Measurements from ENCODE around the gene TMEM143.

The TMEM143 gene

DNA sequence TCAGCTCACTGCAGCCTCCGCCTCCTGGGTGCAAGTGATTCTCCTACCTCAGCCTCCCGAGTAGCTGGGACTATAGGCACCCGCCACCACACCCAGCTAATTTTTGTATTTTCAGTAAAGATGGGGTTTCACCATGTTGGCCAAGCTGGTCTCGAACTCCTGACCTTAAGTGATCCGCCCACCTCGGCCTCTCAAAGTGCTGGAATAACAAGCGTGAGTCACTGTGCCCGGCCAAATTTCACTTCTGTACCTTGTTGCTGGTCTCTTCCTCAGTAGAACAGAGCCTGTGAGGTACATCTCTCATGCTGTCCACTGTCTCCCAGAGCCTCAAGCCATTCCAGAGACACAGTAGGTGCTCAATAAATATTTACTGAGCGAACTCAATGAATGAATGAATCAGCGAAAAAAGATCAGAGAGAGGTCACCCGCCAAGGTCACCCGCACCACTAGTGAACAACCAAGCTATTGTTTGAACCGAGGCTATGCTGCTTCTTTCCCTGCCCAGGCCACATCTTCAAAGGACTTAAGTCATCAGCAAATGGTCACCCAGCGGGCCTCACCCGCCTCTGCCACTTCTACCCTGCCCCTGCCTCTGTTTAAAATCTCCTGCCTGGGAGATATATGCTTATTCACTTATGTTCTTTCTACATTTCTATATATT lies 9.3 kb downstream of the TMEM143 start:
- no peak for DNase-seq

DNA sequence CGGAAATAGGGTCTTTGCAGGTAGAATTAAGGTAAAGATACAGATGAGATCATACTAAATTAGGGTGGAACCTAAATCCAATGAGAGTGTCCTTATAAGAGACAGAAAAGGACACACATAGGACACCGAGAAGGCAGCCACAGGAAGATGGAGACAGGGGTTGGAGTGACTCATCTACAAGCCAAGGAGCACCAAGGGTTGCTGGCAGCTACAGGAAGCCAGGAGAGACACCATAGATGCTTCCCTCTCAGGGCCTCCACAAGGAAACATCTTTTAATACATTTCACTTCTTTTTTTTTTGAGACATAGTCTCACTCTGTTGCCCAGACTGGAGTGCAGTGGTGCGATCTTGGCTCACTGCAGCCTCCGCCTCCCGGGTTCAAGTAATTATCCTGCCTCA lies 10.1 kb downstream of the TMEM143 start:
- no peak for DNase-seq

DNA sequence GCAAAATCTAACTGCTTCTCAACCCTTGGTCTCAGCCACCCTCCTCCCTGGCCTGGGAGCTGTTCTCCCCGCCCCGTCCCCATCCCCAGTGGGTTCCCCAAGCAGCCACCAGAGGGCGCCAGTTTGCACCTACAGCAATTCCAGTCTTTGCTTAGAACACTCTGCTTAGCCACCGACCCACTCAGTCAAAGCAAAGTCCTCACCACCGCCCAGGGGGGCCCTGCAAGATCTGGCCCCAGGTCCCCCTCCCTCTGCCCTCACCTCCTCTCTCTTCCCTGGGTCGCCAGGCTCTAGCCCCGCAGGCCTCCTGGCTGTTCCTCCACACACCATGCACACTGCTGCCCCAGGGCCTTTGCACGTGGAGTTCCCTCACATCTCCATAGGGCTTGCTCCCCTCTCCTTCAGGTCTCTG lies 12.4 kb downstream of the TMEM143 start:
- peak; percentile 86 for DNase-seq

DNA sequence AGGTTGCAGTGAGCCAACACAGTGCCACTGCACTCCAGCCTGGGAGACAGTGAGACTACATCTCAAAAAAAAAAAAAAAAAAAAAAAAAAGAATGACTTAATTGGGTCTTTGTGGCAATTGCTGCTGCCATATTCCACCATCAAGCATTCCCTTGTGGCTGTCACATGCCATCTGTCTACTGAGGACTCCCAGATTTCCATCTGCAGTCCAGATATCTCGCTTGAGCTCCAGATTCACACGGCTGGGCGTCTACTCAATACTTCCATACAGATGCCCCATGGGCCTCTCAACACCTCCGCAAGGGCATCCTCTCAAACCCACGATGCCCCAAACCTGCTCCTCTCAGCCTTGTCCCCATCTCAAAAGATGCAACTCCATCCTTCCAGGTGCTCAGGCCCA lies 12.9 kb downstream of the TMEM143 start:
- DNase-seq, result no peak

DNA sequence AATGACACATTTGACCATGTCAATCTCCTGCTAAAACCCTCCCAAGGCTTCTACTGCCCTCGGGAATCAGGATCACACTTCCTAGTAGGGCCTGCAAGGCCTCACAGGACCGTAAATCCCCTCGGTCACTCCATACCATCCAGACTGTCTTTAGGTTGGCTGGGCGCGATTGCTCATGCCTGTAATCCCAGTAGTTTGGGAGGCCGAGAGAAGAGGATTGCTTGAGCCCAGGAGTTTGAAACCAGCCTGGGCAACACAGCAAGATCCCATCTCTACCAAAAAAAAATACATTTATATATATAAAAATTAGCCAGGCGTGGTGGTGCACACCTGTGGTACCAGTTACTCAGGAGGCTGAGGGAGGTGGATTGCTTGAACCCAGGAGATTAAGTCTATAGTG lies 15.0 kb downstream of the TMEM143 start:
- no peak for DNase-seq

DNA sequence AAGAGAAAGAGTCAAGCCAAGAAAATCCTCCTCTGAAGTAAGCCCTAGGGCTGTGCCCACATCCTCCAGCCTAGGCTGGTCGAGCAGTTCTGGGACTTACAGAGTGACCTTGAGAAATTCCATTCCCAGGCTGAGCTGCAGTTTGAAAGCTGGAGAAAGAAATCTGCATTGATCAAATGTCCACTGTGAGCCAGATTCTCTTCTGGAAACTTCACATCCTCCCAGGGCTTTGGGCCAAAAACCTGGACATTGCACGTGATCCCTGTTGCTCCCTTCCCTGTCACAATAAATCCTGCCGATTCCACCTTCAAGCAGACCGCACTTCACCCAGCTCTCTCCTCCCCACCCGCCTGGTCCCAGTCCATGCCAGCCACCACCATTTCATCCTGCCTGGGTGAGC lies 15.7 kb downstream of the TMEM143 start:
- DNase-seq, result no peak

DNA sequence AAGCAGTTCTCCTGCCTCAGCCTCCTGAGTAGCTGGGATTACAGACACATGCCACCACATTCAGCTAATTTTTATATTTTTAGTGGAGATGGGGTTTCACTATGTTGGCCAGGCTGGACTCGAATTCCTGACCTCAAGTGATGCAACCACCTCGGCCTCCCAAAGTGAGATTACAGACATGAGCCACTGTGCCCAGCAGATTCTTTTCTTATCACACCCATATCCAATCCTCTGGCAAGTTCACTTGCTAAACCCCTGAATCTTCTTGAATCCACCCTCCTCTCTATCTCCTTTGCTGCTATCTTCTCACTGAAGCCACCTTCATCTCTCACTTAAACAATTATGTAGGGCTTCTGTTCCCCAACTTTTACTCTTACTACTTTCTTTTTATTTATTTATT lies 17.5 kb downstream of the TMEM143 start:
- no peak for DNase-seq

DNA sequence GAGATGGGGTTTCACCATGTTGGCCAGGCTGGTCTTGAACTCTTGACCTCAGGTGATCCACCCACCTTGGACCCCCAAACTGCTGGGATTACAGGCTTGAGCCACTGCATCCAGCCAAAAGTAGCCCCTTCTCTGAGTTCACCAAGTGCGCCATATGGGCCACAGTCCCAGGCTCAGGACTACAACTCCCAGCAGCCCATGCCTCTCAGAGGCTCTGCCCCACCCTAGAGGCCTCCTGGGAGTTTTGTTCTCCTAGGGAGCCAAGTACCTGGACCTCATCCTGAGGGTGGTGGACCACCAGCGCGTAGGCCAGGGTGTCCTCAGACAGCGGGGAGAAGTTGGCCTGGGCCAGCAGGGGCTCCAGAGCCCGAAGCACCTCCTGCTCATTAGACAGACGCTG lies 18.8 kb downstream of the TMEM143 start:
- DNase-seq, result no peak

DNA sequence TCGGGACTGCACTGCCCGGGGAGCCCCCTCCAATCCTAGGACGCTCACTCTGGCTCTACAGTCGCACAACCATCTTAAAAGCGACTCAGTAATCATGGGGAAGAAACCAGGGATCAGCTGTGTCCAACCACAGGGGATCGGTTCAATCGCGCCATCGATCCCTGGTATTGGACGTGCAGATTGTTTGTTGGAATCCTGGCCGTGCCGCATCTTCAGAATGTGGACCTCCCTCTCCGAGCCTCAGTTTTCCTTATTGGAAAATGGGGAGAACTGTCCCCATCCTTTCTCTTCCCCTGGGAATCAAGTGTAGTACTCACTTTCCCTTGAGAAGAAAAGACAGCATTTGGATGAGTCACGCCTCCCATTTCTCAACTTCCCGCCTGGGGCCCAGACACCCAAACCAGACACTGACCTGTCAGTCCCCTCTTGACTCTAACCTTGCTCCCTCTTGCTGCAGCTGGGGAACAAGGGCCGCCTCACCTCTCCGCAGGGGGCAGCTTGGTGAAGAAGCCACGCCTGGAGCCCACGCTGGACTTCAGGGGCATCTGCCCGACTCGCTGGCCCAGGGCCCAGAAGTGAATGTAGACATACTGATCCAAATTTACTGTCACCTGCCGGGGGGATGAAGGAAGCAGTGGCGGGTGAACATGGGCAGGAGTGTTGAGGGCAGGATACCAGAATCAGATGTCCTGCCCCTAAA lies 20.7 kb downstream of the TMEM143 start:
- DNase-seq, result no peak

DNA sequence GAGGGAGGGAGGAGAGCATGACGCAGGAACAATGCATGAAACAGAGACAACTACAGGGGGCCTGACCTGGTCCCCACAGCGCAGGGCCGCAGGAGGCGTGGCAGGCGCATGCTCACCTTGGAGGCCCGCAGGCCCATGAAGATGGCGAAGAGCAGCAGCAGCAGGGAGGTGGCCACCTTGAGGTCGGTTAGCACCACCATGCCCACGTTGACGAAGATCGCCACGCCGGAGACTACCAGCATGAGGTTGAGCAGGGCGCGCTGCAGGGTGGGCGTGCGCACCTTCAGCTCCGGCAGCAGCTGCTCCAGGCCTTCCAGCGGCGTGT lies 21.4 kb downstream of the TMEM143 start:
- DNase-seq, result no peak

DNA sequence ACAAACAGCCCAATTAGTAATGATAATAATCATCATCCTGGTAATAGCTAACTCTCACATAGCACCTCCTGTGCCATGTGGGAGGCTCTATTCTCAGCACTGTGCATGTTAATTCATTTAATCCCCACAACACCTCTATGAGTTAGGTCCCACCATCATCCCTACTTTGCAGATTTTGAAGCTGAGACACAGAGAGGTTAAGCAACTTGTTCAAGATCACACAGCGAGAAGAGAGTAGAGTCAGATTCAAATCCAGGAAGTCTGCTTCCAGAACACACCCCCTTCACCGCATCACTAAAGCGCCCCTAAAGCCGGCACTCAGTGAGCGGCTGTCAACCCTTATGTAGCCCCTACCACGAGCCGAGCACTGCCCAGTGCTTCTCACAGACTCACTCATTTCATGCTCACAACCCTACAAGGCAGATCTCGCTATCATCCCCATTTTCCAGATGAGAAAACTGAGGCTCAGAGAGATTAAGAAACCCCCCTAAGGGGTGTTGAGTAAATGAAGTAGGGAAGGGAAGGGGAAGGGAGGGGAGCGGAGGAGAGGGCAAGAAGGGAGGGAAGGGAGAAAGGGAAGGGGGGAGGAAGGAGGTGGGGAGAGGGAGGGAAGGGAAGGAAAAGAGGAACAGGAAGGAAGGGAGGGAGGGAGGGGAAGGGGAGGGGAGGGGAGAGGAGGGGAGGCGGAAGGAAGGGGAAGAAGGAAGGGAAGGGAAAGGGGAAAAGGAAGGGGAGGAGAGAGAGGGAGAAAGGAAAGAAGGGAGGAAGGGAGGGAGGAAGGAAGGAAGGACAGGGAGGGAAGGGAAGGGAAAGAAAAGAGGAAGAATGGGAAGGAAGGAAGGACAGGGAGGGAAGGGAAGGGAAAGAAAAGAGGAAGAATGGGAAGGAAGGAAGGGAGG lies 22.0 kb downstream of the TMEM143 start:
- DNase-seq, result no peak

DNA sequence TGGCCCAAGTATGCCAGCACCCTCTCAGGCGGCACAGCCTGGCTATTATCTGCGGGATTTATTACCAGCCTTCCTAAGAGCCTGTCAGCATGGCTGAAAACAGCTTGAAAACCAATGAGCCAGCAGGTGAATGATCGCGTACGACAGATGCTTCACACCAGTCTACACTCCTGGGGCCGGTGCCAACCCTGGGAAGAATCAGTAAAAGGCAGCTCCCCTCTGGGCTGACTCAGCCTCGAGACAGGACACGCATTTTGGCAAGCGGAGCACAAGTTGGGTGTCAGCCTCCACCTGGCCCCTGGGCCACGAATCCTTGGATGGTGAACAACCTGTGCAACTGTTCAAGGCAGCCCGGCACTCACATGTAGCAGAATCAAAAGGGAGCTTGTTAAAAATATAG lies 22.7 kb downstream of the TMEM143 start:
- no peak for DNase-seq

DNA sequence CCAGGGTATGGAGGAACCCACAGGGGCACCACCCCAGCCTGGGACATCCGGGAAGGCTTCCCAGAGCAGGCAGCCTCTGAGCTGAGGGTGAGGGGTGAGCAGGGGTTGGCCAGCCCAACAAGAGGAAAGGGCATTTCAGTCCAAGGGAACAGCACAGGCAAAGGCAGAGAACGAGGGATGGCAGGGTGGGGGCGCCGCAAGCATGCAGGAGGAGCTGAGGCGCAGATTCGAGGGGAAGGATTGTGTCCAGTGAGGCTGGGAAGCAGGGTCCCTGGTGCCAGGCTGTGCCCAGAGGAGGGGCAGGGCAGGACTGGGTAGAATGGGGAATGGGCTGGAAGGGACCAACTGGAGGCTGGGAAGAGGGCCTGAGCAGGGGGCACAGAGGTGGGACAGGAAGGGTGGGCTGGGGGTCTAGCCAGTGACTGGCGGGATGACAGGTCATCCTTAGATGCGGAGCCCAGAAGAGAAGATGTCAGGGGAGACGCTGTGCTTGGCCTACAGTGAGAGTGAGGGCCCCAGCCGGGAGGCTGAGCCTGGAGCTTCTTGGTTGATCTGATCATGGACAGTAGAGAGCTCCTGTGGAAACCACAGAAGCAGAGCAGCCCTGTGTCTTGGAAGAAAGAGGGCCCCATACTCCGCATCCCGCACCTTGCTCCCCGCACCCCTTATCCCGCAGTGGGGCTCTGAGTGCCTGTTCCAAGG lies 24.8 kb downstream of the TMEM143 start:
- DNase-seq, result no peak

DNA sequence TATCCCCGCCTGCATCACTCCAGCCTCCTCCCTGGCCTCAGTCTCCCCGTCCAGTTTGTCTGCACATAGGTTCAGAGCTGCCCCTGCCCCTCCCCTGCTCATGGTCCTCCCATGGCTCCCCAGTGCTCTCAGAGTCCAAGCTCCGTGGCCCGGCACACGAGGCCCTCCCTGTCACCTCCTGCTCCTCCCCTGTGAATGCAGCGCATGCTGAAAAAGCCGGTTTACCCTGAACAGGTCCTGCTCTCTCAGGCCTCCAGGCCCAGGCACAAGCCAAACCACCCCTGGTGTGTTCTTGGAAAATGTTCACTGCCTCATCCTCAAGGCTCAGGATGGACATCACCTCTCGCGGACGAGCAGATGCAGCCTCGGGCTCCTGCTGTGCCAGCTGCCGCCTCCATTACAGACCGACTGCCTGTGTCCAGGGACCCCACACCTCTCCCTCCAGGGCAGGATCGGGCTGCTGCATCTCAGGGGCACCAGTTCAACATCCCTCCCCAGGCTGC lies 25.4 kb downstream of the TMEM143 start:
- DNase-seq, result no peak

DNA sequence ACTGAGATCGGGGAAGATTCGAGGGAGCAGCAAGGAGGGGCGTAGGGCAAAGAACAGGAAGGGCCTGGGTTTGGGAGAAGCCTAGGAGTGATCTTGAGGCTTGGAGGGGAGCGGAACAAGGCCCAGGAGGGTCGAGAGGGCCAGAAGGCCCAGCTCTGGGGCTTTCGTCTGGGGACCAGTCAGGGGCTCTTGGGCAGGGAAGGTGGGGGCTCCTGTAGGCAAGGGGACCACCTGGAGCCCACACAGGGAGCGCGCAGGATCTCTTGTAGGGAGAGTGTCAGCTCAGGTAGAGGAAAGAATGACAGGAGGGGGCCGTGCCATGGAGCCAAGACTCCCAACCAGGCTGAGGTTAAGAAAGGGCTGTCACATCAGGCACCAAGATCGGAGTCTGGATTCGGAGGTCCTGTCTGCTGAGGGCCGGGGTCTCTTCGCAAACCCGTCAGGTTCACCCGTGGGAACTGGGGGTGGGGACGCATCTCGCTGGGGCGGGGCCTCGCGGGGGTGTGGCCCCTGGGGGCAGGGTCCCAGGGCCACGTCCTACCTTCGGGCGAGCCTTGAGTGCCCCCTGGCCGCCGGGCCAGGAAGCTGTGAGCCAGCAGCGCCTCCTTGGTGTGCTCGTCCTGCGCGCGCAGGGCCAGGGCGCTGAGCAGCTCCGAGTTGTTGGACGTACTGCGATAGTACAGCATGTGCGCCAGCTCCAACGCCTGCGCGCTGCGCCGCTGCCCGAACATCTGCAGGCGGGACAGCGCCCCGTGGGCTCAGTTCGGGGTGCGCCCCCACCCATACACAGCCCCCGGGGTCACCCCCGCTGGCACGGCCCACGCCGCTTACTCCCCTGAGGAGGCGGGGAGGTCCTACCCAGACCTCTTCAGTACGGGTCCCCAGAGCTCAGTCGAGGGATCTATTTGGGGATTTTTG lies 30.0 kb downstream of the TMEM143 start:
- peak; percentile 91 for DNase-seq

DNA sequence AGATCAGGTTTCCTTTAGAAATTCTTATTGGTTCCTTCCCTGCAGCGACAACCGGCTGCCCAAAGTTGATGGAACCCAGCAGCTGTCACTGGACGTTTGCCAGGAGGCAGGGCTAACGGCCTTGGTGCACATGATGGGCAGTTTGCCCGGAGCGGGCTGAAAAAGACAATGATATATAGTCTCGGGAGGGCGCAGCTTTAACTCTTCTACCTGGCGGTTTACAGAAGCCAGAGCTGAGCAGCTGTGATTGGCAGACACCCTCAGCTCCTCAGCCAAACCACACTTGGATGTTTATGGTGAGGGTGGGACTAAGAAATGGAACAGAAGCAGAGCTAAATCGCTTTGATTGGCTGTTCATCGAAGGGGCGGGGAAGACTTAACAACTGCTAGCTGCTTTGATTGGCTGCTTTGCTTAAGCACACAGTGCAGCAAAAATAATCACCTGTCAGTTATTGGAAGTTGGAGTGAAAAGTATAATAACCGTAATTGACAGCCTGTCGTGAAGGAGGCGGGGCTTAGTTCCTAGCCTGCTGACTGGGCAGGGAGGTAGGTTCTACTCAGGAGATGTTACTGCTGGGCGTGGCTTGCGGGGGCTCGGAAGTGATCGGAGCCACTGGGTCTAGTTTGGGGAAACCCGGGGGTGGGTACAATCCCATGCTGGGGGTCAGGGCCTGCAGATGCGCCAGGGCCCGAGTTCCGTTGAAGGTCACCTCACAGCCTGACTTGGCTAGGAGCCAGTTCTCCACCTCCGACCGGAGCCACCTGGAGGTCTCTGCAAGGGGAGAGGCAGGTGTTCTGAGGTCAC lies 30.9 kb downstream of the TMEM143 start:
- peak; percentile 93 for DNase-seq

DNA sequence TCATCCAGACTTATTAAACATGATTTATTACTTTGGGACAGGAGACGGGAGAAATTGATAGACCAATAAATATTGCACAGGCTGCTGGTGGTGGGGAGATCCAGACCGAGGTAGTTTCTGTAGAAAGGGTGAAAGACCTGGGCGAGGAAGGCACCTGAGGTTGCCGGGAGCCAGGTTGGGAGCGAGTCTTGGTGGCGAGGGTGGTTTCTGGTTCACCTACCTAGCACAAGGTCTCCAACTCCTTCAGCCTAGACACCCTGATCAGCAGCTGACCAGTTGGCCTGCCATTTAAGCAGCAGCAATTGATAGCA lies 31.4 kb downstream of the TMEM143 start:
- DNase-seq, result no peak

DNA sequence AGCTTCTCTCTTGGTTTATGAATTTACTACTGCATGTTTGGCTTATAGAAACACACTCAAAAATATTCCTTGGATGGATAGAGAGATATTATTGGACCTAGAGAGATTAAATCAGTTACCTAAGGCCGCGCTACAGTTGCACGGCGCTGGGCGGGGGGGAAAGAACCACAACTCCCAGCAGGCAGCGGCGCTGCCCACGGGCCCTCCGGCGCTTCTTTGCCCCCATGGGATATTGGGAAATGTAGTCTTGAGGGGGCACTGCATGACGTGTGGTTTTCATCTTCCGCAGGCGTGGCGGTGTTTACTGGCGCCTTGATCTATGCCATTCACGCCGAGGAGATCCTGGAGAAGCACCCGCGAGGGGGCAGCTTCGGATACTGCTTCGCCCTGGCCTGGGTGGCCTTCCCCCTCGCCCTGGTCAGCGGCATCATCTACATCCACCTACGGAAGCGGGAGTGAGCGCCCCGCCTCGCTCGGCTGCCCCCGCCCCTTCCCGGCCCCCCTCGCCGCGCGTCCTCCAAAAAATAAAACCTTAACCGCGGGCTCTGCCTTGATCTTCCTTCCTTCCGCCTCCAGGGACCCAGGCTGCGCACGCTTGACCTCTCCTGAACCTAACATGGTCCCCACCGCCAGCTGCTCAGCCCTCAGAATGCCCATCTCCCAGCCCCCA lies 33.6 kb downstream of the TMEM143 start:
- peak; percentile 87 for DNase-seq

DNA sequence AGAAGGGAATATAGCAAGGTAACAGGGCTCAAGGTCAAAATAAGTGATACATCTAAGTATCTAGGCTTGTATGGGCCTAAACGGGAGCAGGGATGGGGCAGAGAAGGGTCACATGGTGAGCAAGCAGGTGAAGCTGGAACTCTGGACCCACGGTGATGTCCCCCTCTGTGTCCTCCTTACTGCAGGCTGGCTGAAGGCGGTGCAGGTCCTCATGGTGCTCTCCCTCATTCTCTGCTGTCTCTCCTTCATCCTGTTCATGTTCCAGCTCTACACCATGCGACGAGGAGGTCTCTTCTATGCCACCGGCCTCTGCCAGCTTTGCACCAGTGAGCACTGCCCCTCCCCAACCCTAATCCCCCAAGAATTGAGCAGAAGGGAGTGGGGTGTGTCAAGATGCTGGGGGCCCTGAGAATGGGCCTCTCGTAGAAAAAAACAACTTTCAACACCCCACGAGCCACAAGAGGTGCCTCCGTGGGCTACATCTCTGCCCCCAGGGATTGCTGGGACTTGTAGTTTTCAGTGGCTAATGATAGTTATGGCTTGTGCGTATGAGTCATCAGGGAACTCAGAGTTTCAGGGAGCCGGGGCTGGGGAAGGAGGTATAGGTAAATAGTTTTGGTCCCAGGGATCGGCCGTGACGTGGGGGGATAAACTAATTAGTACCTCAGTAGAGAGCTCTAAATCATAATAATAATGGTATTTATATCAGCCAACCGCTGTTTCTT lies 34.4 kb downstream of the TMEM143 start:
- DNase-seq, result peak; percentile 53

Measured in stimulated activated CD4-positive, alpha-beta T cell treated with anti-CD3 and anti-CD28 coated beads, Interleukin-4, amount 100 ng/mL, for 24 hours (primary cell).